DND-41 (cell line): ENCODE results near the gene SATB1.

Experiments
- ATAC-seq: fragments of 200-7000 bp; cut with Tn5 transposase; 3 replicates; pipeline ENCODE4 v1.9.1; 2021; ENCODE audit warnings: low read depth; ENCODE audit not compliant: insufficient read depth
- DNase-seq: peaks from one replicate; pipeline ENCODE4 v3.0.0-alpha.2; 2020
- H2AFZ ChIP-seq: 2 replicates; pipeline ENCODE4 v1.6.0; 2012; ENCODE audit warnings: low read depth, low read length
- H3K27ac ChIP-seq: 2 replicates; pipeline ENCODE4 v1.5.1; 2012; ENCODE audit warnings: low read length, inconsistent platforms
- H3K27me3 ChIP-seq: fragments of 200-600 bp; sonication (generic); 2 replicates; pipeline ENCODE4 v1.6.0; 2012; ENCODE audit warnings: low read length, mild to moderate bottlenecking, inconsistent platforms; ENCODE audit not compliant: insufficient read depth, poor library complexity
- H3K36me3 ChIP-seq: 2 replicates; pipeline ENCODE4 v1.5.1; 2012; ENCODE audit warnings: low read length, inconsistent platforms; ENCODE audit not compliant: insufficient read depth
- H3K4me1 ChIP-seq: 2 replicates; pipeline ENCODE4 v1.5.1; 2012; ENCODE audit warnings: mild to moderate bottlenecking, low read length; ENCODE audit not compliant: insufficient read depth
- H3K4me2 ChIP-seq: 2 replicates; pipeline ENCODE4 v1.6.0; 2012; ENCODE audit warnings: mild to moderate bottlenecking, moderate library complexity, low read length, inconsistent platforms; ENCODE audit not compliant: insufficient read depth
- H3K4me3 ChIP-seq, 2 experiments: fragments of 200-600 bp in 1 of 2; shearing (Covaris generic) in 1 of 2; 2 replicates each; pipeline ENCODE4 v1.5.1; 2012 to 2016; ENCODE audit warnings: inconsistent platforms in 2 of 2, low read length in 2 of 2, mild to moderate bottlenecking in 2 of 2, low read depth in 1 of 2, moderate library complexity in 1 of 2
- H3K79me2 ChIP-seq: 2 replicates; pipeline ENCODE4 v1.6.0; 2012; ENCODE audit warnings: low read length, inconsistent platforms; ENCODE audit not compliant: insufficient read depth
- H3K9ac ChIP-seq: 2 replicates; pipeline ENCODE4 v1.6.0; 2012; ENCODE audit warnings: low read depth, mild to moderate bottlenecking, inconsistent platforms, low read length, moderate library complexity
- H3K9me3 ChIP-seq: 2 replicates; pipeline ENCODE4 v1.5.1; 2012; ENCODE audit warnings: low read length, moderate library complexity, mild to moderate bottlenecking, inconsistent platforms; ENCODE audit not compliant: insufficient read depth, severe bottlenecking
- H4K20me1 ChIP-seq: 2 replicates; pipeline ENCODE4 v1.6.0; 2012; ENCODE audit warnings: low read length; ENCODE audit not compliant: insufficient read depth
- CTCF ChIP-seq: IDR thresholded peaks from 2 replicates; pipeline ENCODE4 v1.5.1; 2012; ENCODE audit warnings: borderline replicate concordance, low read length, moderate library complexity, mild to moderate bottlenecking; ENCODE audit not compliant: poor library complexity, severe bottlenecking; ENCODE audit errors: extremely low read depth
- EZH2 ChIP-seq: IDR thresholded peaks from 3 replicates; pipeline ENCODE4 v1.6.1; 2012; ENCODE audit warnings: borderline replicate concordance, low read depth, mild to moderate bottlenecking, moderate library complexity, low read length, inconsistent platforms; ENCODE audit not compliant: severe bottlenecking

SATB1 gene

GRCh38 chr3:18302517-18302916 is 122.6 kb downstream of the SATB1 start:
- DNase-seq (no peak), ATAC-seq (no peak)
- no peak overlapping the region for H2AFZ ChIP-seq

GRCh38 chr3:18301781-18302180 is 123.4 kb downstream of the SATB1 start:
- Histone ChIP-seq H3K4me2 (no peak overlapping the region), H2AFZ (no peak overlapping the region), H3K4me3 (no peak overlapping the region), H3K27ac (no peak overlapping the region), H4K20me1 (no peaks in the 10 kb centered on the region), H3K9ac (no peak overlapping the region), H3K36me3 (no peaks in the 10 kb centered on the region), H3K79me2 (no peaks in the 10 kb centered on the region), H3K4me1 (no peaks in the 10 kb centered on the region), H3K27me3 (no peaks in the 10 kb centered on the region), H3K9me3 (peaks cover 12% of the 10 kb centered on the region)
- no peak for ATAC-seq
- no peak for DNase-seq
- no peak for TF ChIP-seq CTCF
- no peak for TF ChIP-seq EZH2

More at GRCh38 chr3:18302517-18302916, 122.6 kb downstream of the SATB1 start:
- Histone ChIP-seq H3K36me3 (no peaks in the 10 kb centered on the region), H3K27ac (no peak overlapping the region), H3K4me1 (no peaks in the 10 kb centered on the region), H3K4me2 (no peak overlapping the region), H3K9ac (no peak overlapping the region), H3K9me3 (peaks cover 5% of the 10 kb centered on the region), H3K4me3 (no peak overlapping the region), H3K79me2 (no peaks in the 10 kb centered on the region), H3K27me3 (no peaks in the 10 kb centered on the region), H4K20me1 (no peaks in the 10 kb centered on the region)
- no peak for TF ChIP-seq CTCF
- TF ChIP-seq EZH2, result no peak

- Histone ChIP-seq H3K27me3 (no peaks in the 10 kb centered on the region), H3K4me2 (no peak overlapping the region), H3K9ac (no peak overlapping the region), H3K4me3 (no peak overlapping the region), H3K79me2 (no peaks in the 10 kb centered on the region), H4K20me1 (no peaks in the 10 kb centered on the region), H2AFZ (no peak overlapping the region), H3K27ac (no peak overlapping the region), H3K4me1 (no peaks in the 10 kb centered on the region), H3K9me3 (peaks cover 20% of the 10 kb centered on the region), H3K36me3 (no peaks in the 10 kb centered on the region)
- TF ChIP-seq EZH2 (no peak), CTCF (no peak)
- DNase-seq (no peak), ATAC-seq (no peak)
Observed at GRCh38 chr3:18300916-18301315, 124.2 kb downstream of the SATB1 start.

- no peak for ATAC-seq
- H3K4me2 ChIP-seq, result no peak overlapping the region
- H3K9me3 ChIP-seq, result peaks cover 27% of the 10 kb centered on the region
Observed at GRCh38 chr3:18297126-18297525, 128.0 kb downstream of the SATB1 start.

More at GRCh38 chr3:18297126-18297525, 128.0 kb downstream of the SATB1 start:
- no peak overlapping the region for H3K27ac ChIP-seq
- TF ChIP-seq CTCF (no peak), EZH2 (no peak)
- H3K9ac ChIP-seq, result no peak overlapping the region
- H3K4me3 ChIP-seq, result no peak overlapping the region
- DNase-seq, result no peak
- no peaks in the 10 kb centered on the region for H3K27me3 ChIP-seq
- no peaks in the 10 kb centered on the region for H4K20me1 ChIP-seq
- H3K79me2 ChIP-seq, result no peaks in the 10 kb centered on the region
- H2AFZ ChIP-seq, result no peak overlapping the region
- no peaks in the 10 kb centered on the region for H3K36me3 ChIP-seq
- H3K4me1 ChIP-seq, result peaks cover 17% of the 10 kb centered on the region
